GM18520 (cell line): ENCODE results near the gene GNLY.
"Not testable (repeated sequence)": the region's sequence is repeated elsewhere in the genome, so short reads cannot be mapped to it uniquely, and the experiment has no call there.

Source experiments
- ATAC-seq: cut with Tn5 transposase; IDR thresholded peaks from one replicate; pipeline ENCODE4 v1.9.1; 2021; ENCODE audit not compliant: unreplicated experiment

The GNLY gene

GRCh38 chr2:85706599-85707296 is 12.6 kb downstream of the GNLY start:
- ATAC-seq: no peak

GRCh38 chr2:85707304-85707703 is 13.1 kb downstream of the GNLY start:
- ATAC-seq: no peak

- ATAC-seq: no peak
Observed at GRCh38 chr2:85708641-85709040, 14.5 kb downstream of the GNLY start.

GRCh38 chr2:85709401-85709811 is 15.2 kb downstream of the GNLY start:
- no peak for ATAC-seq

- no peak for ATAC-seq
Observed at GRCh38 chr2:85710687-85711577, 16.8 kb downstream of the GNLY start.

- ATAC-seq: no peak
Observed at GRCh38 chr2:85711578-85712060, 17.5 kb downstream of the GNLY start.

- no peak for ATAC-seq
Observed at GRCh38 chr2:85712336-85712735, 18.2 kb downstream of the GNLY start.

GRCh38 chr2:85712849-85713612 is 18.9 kb downstream of the GNLY start:
- no peak for ATAC-seq

GRCh38 chr2:85713836-85714235 is 19.7 kb downstream of the GNLY start:
- no peak for ATAC-seq

- ATAC-seq: not testable (repeated sequence)
Observed at GRCh38 chr2:85714421-85714820, 20.3 kb downstream of the GNLY start.

- ATAC-seq: no peak
Observed at GRCh38 chr2:85714841-85715240, 20.7 kb downstream of the GNLY start.

GRCh38 chr2:85716346-85716914 is 22.3 kb downstream of the GNLY start:
- ATAC-seq: no peak

GRCh38 chr2:85717308-85718008 is 23.3 kb downstream of the GNLY start:
- ATAC-seq: no peak

GRCh38 chr2:85718009-85718391 is 23.8 kb downstream of the GNLY start:
- no peak for ATAC-seq

- ATAC-seq: no peak
Observed at GRCh38 chr2:85718885-85719492, 24.8 kb downstream of the GNLY start.

- no peak for ATAC-seq
Observed at GRCh38 chr2:85719609-85720240, 25.6 kb downstream of the GNLY start.

- ATAC-seq: no peak
Observed at GRCh38 chr2:85720533-85720932, 26.4 kb downstream of the GNLY start.

GRCh38 chr2:85721641-85722040 is 27.5 kb downstream of the GNLY start:
- ATAC-seq: no peak

- ATAC-seq: no peak
Observed at GRCh38 chr2:85722519-85722918, 28.4 kb downstream of the GNLY start.
